ENCODE results near the gene SLC6A6. TPM values are rescaled to one million over a fixed set of nuclear protein-coding genes. Genes with fewer than 3 reads are reported as not detected.

The SLC6A6 gene
- total and polyA plus RNA-seq, 4 donors = 0.92 to 7.2 (median 2.9) TPM

DNA sequence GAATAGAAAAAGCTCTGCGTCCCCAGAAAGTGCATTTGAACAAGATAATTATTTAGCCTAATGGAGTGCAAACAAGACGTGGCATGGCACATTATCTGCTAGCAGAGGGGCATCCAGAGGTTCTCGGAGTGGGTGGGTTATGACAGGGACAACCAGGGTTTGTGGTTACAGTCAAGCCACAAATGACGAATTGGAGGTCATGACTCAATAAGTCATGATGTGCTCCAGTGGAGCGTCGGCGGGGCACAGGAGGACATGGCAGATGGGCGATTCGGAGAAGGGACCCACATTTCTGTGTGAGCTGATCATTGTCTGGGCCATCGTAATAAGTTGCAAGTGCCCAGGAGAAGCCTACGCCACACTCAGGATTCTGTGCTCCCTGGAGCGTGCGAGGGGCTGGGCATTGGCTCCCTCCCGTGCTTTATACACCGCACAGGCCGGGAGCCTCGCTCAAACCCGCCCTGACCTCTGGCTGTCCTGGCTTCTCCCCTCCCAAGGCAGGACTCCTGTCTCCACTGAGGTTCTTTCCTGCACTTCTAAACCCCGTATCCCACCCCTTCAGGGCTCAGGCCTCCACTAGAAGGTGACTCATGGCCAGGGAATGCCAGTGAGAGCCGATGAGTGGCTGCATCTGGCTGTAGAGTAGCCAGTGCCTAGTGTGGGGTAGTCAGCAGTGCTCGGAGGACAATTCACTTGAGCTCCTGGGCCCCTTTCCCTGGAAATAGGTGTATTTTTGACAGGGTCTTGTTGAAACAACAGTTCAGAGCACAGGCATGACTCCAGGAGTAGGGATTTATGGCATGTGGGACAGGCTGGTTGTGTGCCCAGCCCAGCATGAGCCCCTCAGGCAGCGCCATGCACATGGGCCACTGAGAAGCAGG, 70.3 kb downstream of the SLC6A6 start:
- Histone ChIP-seq H3K4me1 (ENCODE audit: control insufficient read depth in 4 of 4, insufficient read depth in 4 of 4, low read length in 3 of 4) (no peaks in the 10 kb centered on the region), H3K9ac (ENCODE audit: low read depth in 1 of 2, low read length in 2 of 2) (no peak overlapping the region), H3K36me3 (ENCODE audit: control insufficient read depth in 4 of 4, insufficient read depth in 3 of 4, low read depth in 1 of 4, low read length in 3 of 4) (no peaks in the 10 kb centered on the region), H3K27me3 (ENCODE audit: control insufficient read depth in 4 of 4, insufficient read depth in 4 of 4, low read length in 3 of 4) (no peaks in the 10 kb centered on the region), H3K4me3 (ENCODE audit: low read depth in 1 of 3, low read length in 3 of 3) (no peak overlapping the region), H3K9me3 (ENCODE audit: control insufficient read depth in 4 of 4, low read length in 3 of 4) (no peaks in the 10 kb centered on the region), H3K27ac (ENCODE audit: low read depth in 1 of 2, low read length in 2 of 2) (no peak overlapping the region)
- 94% methylated on average over 22 of the region's 22 CpGs for WGBS
- TF ChIP-seq EGR1 (IDR thresholded peaks at IDR 0.05; ENCODE audit: low read depth in 2 of 2) = no peak
- no peak for TF ChIP-seq FOXA1 (IDR thresholded peaks at IDR 0.05)
- TF ChIP-seq SP1 (IDR thresholded peaks at IDR 0.05) = no peak
- no peak for TF ChIP-seq HNF4A (conservative IDR thresholded peaks at IDR 0.05)
- TF ChIP-seq, protein P1, sequence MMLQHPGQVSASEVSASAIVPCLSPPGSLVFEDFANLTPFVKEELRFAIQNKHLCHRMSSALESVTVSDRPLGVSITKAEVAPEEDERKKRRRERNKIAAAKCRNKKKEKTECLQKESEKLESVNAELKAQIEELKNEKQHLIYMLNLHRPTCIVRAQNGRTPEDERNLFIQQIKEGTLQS (IDR thresholded peaks at IDR 0.05) = no peak
- no peak for DNase-seq (ENCODE audit: low spot score)

DNA sequence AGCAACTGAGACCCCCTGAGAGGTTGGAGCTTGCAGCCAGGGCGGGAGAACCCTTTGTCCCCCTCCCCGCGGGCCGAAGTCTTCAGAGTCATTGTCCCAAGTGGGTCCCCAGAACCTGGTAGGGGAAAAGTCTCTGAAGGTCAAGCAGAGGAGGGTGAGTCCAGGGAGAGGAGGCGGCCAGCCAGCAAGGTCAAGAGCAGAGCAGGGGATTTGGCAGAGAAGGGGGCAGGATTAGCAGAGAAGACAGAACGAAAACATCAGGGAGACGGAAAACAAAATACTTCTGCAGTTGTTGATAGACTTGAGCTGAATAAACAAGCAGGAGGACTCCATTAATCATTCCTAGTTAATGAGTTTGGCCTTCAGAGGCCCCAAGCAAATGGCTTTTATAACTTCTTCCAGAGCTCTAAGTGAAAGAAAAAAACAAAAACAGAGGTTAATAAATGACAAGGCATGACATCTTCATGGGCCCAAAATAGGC, 71.0 kb downstream of the SLC6A6 start:
- no peaks in the 10 kb centered on the region for H3K9me3 ChIP-seq (ENCODE audit: control insufficient read depth in 4 of 4, low read length in 3 of 4)
- TF ChIP-seq GABPA (IDR thresholded peaks at IDR 0.05 in 1 of 2, conservative IDR thresholded peaks at IDR 0.05 in 1 of 2) = no peak
- TF ChIP-seq NR2F2 (IDR thresholded peaks at IDR 0.05) = peak; percentile 2
- no peak overlapping the region for H3K9ac ChIP-seq (ENCODE audit: low read depth in 1 of 2, low read length in 2 of 2)
- H3K27ac ChIP-seq (ENCODE audit: low read depth in 1 of 2, low read length in 2 of 2) = no peak overlapping the region
- 89% methylated on average over 7 of the region's 7 CpGs for WGBS
- H3K4me1 ChIP-seq (ENCODE audit: control insufficient read depth in 4 of 4, insufficient read depth in 4 of 4, low read length in 3 of 4) = no peaks in the 10 kb centered on the region
- no peak for DNase-seq (ENCODE audit: low spot score)
- no peak overlapping the region for H3K4me3 ChIP-seq (ENCODE audit: low read depth in 1 of 3, low read length in 3 of 3)
- H3K27me3 ChIP-seq (ENCODE audit: control insufficient read depth in 4 of 4, insufficient read depth in 4 of 4, low read length in 3 of 4) = no peaks in the 10 kb centered on the region
- no peaks in the 10 kb centered on the region for H3K36me3 ChIP-seq (ENCODE audit: control insufficient read depth in 4 of 4, insufficient read depth in 3 of 4, low read depth in 1 of 4, low read length in 3 of 4)

DNA sequence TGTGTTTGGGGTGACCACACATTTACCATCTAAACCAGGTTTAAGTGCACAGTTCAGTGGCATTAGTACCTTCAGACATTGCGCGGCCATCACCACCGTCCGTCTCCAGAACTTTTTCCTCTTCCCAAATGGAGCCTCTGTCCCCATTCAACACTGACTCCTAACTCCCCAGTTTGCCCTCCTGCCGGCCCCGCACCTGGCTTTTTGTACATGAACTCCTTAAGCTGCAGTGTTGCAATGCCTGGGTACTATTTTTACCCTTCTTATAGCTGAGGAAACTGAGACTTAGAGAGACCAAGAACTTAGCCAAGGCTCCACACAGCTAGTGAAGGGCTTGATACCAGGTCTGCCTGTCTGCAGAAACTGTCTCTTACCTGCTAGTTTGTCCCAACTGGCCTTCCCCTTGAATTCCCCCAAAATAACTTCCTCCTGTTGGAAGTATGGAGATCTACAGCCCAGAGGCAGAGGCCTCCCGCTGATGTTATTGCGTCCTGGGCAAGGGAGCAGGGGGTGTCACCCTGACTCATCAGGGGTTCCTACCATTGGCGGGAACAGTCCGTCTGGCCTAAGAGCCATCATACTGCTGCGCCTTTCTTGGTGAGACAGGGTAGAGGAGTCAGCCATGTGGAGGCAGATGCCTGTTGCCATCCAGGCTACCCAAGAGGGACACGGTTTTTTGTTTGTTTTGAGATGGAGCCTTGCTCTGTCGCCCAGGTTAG, 72.1 kb downstream of the SLC6A6 start:
- Histone ChIP-seq H3K9ac (ENCODE audit: low read depth in 1 of 2, low read length in 2 of 2) (no peak overlapping the region), H3K36me3 (ENCODE audit: control insufficient read depth in 4 of 4, insufficient read depth in 3 of 4, low read depth in 1 of 4, low read length in 3 of 4) (no peaks in the 10 kb centered on the region), H3K27me3 (ENCODE audit: control insufficient read depth in 4 of 4, insufficient read depth in 4 of 4, low read length in 3 of 4) (no peaks in the 10 kb centered on the region), H3K4me1 (ENCODE audit: control insufficient read depth in 4 of 4, insufficient read depth in 4 of 4, low read length in 3 of 4) (no peaks in the 10 kb centered on the region), H3K4me3 (ENCODE audit: low read depth in 1 of 3, low read length in 3 of 3) (no peak overlapping the region), H3K9me3 (ENCODE audit: control insufficient read depth in 4 of 4, low read length in 3 of 4) (no peaks in the 10 kb centered on the region), H3K27ac (ENCODE audit: low read depth in 1 of 2, low read length in 2 of 2) (no peak overlapping the region)
- no peak for DNase-seq (ENCODE audit: low spot score)
- 96% methylated on average over 13 of the region's 13 CpGs for WGBS
- no peak for TF ChIP-seq RXRA (IDR thresholded peaks at IDR 0.05)
- TF ChIP-seq RAD21 (IDR thresholded peaks at IDR 0.05) = no peak
- TF ChIP-seq, protein P2, sequence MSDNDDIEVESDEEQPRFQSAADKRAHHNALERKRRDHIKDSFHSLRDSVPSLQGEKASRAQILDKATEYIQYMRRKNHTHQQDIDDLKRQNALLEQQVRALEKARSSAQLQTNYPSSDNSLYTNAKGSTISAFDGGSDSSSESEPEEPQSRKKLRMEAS (IDR thresholded peaks at IDR 0.05) = no peak
- TF ChIP-seq FOXA1 (IDR thresholded peaks at IDR 0.05) = no peak
- no peak for TF ChIP-seq HNF4G (IDR thresholded peaks at IDR 0.05)
- TF ChIP-seq YY1 (IDR thresholded peaks at IDR 0.05) = no peak
- TF ChIP-seq TAF1 (conservative IDR thresholded peaks at IDR 0.05) = no peak
- no peak for TF ChIP-seq HNF4A (conservative IDR thresholded peaks at IDR 0.05)
- TF ChIP-seq, protein P3, sequence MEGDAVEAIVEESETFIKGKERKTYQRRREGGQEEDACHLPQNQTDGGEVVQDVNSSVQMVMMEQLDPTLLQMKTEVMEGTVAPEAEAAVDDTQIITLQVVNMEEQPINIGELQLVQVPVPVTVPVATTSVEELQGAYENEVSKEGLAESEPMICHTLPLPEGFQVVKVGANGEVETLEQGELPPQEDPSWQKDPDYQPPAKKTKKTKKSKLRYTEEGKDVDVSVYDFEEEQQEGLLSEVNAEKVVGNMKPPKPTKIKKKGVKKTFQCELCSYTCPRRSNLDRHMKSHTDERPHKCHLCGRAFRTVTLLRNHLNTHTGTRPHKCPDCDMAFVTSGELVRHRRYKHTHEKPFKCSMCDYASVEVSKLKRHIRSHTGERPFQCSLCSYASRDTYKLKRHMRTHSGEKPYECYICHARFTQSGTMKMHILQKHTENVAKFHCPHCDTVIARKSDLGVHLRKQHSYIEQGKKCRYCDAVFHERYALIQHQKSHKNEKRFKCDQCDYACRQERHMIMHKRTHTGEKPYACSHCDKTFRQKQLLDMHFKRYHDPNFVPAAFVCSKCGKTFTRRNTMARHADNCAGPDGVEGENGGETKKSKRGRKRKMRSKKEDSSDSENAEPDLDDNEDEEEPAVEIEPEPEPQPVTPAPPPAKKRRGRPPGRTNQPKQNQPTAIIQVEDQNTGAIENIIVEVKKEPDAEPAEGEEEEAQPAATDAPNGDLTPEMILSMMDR (IDR thresholded peaks at IDR 0.05; ENCODE audit: low read depth, low read length, missing input control) = no peak
- TF ChIP-seq, protein P1 (IDR thresholded peaks at IDR 0.05) = no peak

Measured in liver (tissue), 9 donors.